C4-2B (cell line): Measurements from ENCODE around the gene PHAF1.
A peak's percentile ranks its signal among the peaks of the same experiment; 100 is the strongest.

ENCODE experiments used
- H3K27ac ChIP-seq: fragments of 450-650 bp; 2 replicates; pipeline ENCODE4 v1.5.1; 2017
- CTCF ChIP-seq: fragments of 450-650 bp; conservative IDR thresholded peaks from 2 replicates; pipeline ENCODE4 v1.5.1; 2017; ENCODE audit warnings: mild to moderate bottlenecking
- ZFX ChIP-seq: fragments of 450-650 bp; IDR thresholded peaks from 2 replicates; pipeline ENCODE4 v1.6.1; 2017

The PHAF1 gene

GRCh38 chr16:67109407-67110135 lies at the start of gene PHAF1:
PHAF1 (plus strand) TSS chr16:67109941; CDS start chr16:67110176, 235 bp downstream.
- TF ChIP-seq ZFX (peak; percentile 43; the same call in 1 of the 2 replicates), CTCF (no peak)
- H3K27ac ChIP-seq = peak within 1 kb of the TSS; percentile 96

- TF ChIP-seq CTCF (no peak), ZFX (no peak)
- H3K27ac ChIP-seq = no peak overlapping the region
Observed at GRCh38 chr16:67063008-67063407, 46.7 kb upstream of the PHAF1 start.

GRCh38 chr16:67068212-67068753 lies 41.5 kb upstream of the PHAF1 start:
- H3K27ac ChIP-seq = no peak overlapping the region
- no peak for TF ChIP-seq ZFX
- no peak for TF ChIP-seq CTCF

- no peak overlapping the region for H3K27ac ChIP-seq
- TF ChIP-seq ZFX = no peak
- TF ChIP-seq CTCF = no peak
Observed at GRCh38 chr16:67071476-67072048, 38.2 kb upstream of the PHAF1 start.

- no peak overlapping the region for H3K27ac ChIP-seq
- TF ChIP-seq ZFX = no peak
- TF ChIP-seq CTCF = no peak
Observed at GRCh38 chr16:67075331-67075730, 34.4 kb upstream of the PHAF1 start.

- H3K27ac ChIP-seq = no peak overlapping the region
- no peak for TF ChIP-seq CTCF
- no peak for TF ChIP-seq ZFX
Observed at GRCh38 chr16:67077871-67078270, 31.9 kb upstream of the PHAF1 start.

- H3K27ac ChIP-seq = no peak overlapping the region
- TF ChIP-seq ZFX (no peak), CTCF (no peak)
Observed at GRCh38 chr16:67082100-67082499, 27.6 kb upstream of the PHAF1 start.
